ENCODE measurements around the gene NTSR2. TPM values are rescaled to one million over a fixed set of nuclear protein-coding genes. Genes with fewer than 3 reads are reported as not detected.
A peak's percentile ranks its signal among the peaks of the same experiment; 100 is the strongest.

Gene NTSR2
- total and polyA plus RNA-seq, 2 donors (not counting 3 experiments of a cell fraction or from before 2014, with no cell fraction given): not detected

- peaks cover 14% of the 10 kb centered on the region for H3K4me1 ChIP-seq (ENCODE audit: control insufficient read depth, extremely low read depth, insufficient read depth, low read length)
- intact Hi-C loops (cut with micrococcal nuclease) (loop anchor here (1.0 kb wide), 2 partner anchors 51 to 86 kb away; no protein-coding TSS in a partner anchor), dilution Hi-C loops (cut with MboI; ENCODE audit: extremely low pct_ligation_motif_present, low sequenced_read_pairs) (loop anchor here (10.0 kb wide), 1 partner anchor 72 kb away; no protein-coding TSS in a partner anchor)
- H3K9me1 ChIP-seq (replicated peaks; ENCODE audit: control insufficient read depth, extremely low read depth, insufficient read depth, low read length): no peaks in the 10 kb centered on the region
- no peaks in the 10 kb centered on the region for H3K79me2 ChIP-seq (ENCODE audit: control insufficient read depth, insufficient read depth, low read length)
- H3K27ac ChIP-seq (ENCODE audit: insufficient read depth, low read depth, low read length): no peak overlapping the region
- H3K36me3 ChIP-seq (ENCODE audit: control insufficient read depth in 2 of 2, extremely low read depth in 1 of 2, insufficient read depth in 2 of 2, low read length in 2 of 2): no peaks in the 10 kb centered on the region
- no peaks in the 10 kb centered on the region for H4K20me1 ChIP-seq (replicated peaks; ENCODE audit: control insufficient read depth, extremely low read depth, insufficient read depth, low read length)
- H3K9me3 ChIP-seq (replicated peaks; ENCODE audit: control insufficient read depth, insufficient read depth, low read length): no peaks in the 10 kb centered on the region
- DNase-seq (ENCODE audit: low read depth, low spot score) (peak; percentile 59), FAIRE-seq (peak; percentile 89)
- TF ChIP-seq FOS (IDR thresholded peaks at IDR 0.05; ENCODE audit: borderline replicate concordance, insufficient read depth, low read length) (no peak), CTCF (IDR thresholded peaks at IDR 0.05; ENCODE audit: extremely low read depth in 1 of 2, insufficient read depth in 1 of 2, low read depth in 1 of 2, low read length in 2 of 2) (peak; percentile 83 to 85), EZH2 (IDR thresholded peaks at IDR 0.05; ENCODE audit: borderline replicate concordance, low read depth, low read length, severe bottlenecking) (no peak)
- ChIA-PET CTCF (interaction anchor here (0.6 to 2.6 kb wide), 30 partner anchors 9 to 227 kb away, joined by 3 to 47 read pairs (median 5); partner anchors contain the start of gene LPIN1), POLR2A (no interaction called here)
- H3K27me3 ChIP-seq (ENCODE audit: control insufficient read depth in 2 of 2, insufficient read depth in 2 of 2, low read length in 2 of 2): no peaks in the 10 kb centered on the region
- H3K4me3 ChIP-seq (replicated peaks in 1 of 3; ENCODE audit: insufficient read depth in 1 of 3, low read depth in 1 of 3, low read length in 3 of 3): no peak overlapping the region
- H3K9ac ChIP-seq (replicated peaks; ENCODE audit: extremely low read depth, insufficient read depth, low read length): no peak overlapping the region
- no peak overlapping the region for H2AFZ ChIP-seq (ENCODE audit: low read depth, low read length)
- no TSS peak for BruUV-seq (replicated peaks)
- H3K4me2 ChIP-seq (ENCODE audit: insufficient read depth, low read length): no peak overlapping the region
These were observed 23.0 kb upstream of the NTSR2 start for GRCh38 chr2:11692966-11693521.

GRCh38 chr2:11691076-11691660, 21.2 kb upstream of the NTSR2 start:
- Histone ChIP-seq H3K9me1 (replicated peaks; ENCODE audit: control insufficient read depth, extremely low read depth, insufficient read depth, low read length) (no peaks in the 10 kb centered on the region), H3K27ac (ENCODE audit: insufficient read depth, low read depth, low read length) (no peak overlapping the region), H3K79me2 (ENCODE audit: control insufficient read depth, insufficient read depth, low read length) (no peaks in the 10 kb centered on the region), H3K4me1 (ENCODE audit: control insufficient read depth, extremely low read depth, insufficient read depth, low read length) (peaks cover 3% of the 10 kb centered on the region), H3K36me3 (ENCODE audit: control insufficient read depth in 2 of 2, extremely low read depth in 1 of 2, insufficient read depth in 2 of 2, low read length in 2 of 2) (no peaks in the 10 kb centered on the region), H3K9ac (replicated peaks; ENCODE audit: extremely low read depth, insufficient read depth, low read length) (no peak overlapping the region), H4K20me1 (replicated peaks; ENCODE audit: control insufficient read depth, extremely low read depth, insufficient read depth, low read length) (no peaks in the 10 kb centered on the region), H3K4me2 (ENCODE audit: insufficient read depth, low read length) (no peak overlapping the region), H3K9me3 (replicated peaks; ENCODE audit: control insufficient read depth, insufficient read depth, low read length) (no peaks in the 10 kb centered on the region), H3K27me3 (ENCODE audit: control insufficient read depth in 2 of 2, insufficient read depth in 2 of 2, low read length in 2 of 2) (no peaks in the 10 kb centered on the region), H3K4me3 (replicated peaks in 1 of 3; ENCODE audit: insufficient read depth in 1 of 3, low read depth in 1 of 3, low read length in 3 of 3) (no peak overlapping the region), H2AFZ (ENCODE audit: low read depth, low read length) (peak overlapping the region; percentile 52)
- DNase-seq (ENCODE audit: low read depth, low spot score) (no peak), FAIRE-seq (no peak)
- TF ChIP-seq POLR2AphosphoS5 (IDR thresholded peaks at IDR 0.05; ENCODE audit: insufficient read depth, low read depth, low read length) (no peak), CTCF (IDR thresholded peaks at IDR 0.05; ENCODE audit: extremely low read depth in 1 of 2, insufficient read depth in 1 of 2, low read depth in 1 of 2, low read length in 2 of 2) (no peak), GATA2 (IDR thresholded peaks at IDR 0.05; ENCODE audit: insufficient read depth, insufficient read length, low read depth, low read length) (no peak), FOS (IDR thresholded peaks at IDR 0.05; ENCODE audit: borderline replicate concordance, insufficient read depth, low read length) (no peak)
- dilution Hi-C loops (cut with MboI; ENCODE audit: extremely low pct_ligation_motif_present, low sequenced_read_pairs): loop anchor here (10.0 kb wide), 1 partner anchor 74 kb away; no protein-coding TSS in a partner anchor
- no TSS peak for BruUV-seq (replicated peaks)
- POLR2A ChIA-PET: no interaction called here
- intact Hi-C loops (cut with micrococcal nuclease): no loop called here
- CTCF ChIA-PET: interaction anchor here (0.9 to 5.7 kb wide), 2 partner anchors 53 to 90 kb away, joined by 4 to 188 read pairs; no protein-coding TSS in a partner anchor
